Stimulated activated CD8-positive, alpha-beta memory T cell treated with anti-CD3 and anti-CD28 coated beads, Interleukin-7, amount 100 ng/mL, for 48 hours (primary cell): ENCODE measurements around the gene LYRM4.

Source experiments
- DNase-seq, 2 donors: peaks; one replicate each; pipeline ENCODE4 v3.0.0-alpha.2; 2020; ENCODE audit warnings: low read depth in 1 of 2; ENCODE audit errors: extremely low read depth in 1 of 2

LYRM4 gene

DNA sequence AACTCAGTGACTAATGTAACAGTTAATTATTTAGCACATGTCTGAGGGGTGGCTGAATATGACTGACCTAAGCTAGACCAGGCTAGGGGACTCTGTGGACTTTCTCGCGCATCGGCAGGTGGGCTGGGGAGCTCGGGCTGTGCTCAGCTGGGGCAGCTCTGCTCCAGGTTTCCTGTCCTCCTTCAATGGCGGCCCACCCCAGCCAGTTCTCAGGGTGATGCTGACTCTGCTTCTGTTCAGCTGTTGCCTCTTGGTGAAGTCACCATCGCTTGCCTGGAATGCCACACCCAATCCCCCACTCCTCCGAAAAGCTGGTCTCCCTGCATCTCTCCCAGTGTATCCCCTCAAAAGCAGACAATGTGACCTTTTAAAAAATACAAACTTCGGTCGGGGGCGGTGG lies 155.6 kb downstream of the LYRM4 start:
- no peak for DNase-seq

DNA sequence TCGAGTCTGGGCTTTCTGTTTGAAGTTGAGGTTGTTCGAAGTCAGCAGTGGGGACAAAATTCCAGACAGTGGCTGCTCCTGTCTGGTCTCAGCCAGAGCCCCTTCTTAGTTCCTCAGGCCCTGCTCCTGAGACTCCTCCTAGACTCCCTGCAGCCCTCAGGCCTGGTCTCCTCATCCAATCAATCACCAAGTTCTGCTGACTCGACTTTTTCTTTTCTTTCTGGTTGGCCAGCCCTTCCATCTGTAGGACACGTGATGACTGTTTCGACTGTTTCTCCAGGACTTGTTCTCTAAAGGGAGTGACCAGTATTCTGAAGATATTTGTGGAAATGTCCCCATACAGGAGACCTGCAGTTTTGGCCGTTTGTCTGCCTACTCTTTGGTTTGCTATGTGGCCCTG lies 156.1 kb downstream of the LYRM4 start:
- no peak for DNase-seq

DNA sequence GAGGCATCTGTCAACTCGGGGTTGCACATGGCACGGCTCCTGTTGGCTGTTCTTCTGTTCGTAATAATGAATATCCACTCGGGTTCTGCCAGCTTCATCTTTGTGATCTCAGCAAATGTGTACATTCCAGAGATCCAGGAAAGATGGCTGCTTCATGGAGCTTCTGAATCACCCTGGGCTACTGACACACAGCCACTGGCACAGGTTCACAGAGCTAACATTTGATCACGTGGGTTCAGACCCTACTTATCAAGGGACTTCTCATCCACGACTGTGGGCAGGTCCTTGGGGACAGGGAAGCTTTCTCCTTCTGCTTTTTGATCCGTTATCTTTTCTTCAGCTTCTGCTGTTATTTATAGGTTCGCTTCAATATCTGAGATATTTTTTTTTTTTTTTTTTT lies 157.5 kb downstream of the LYRM4 start:
- DNase-seq = no peak

DNA sequence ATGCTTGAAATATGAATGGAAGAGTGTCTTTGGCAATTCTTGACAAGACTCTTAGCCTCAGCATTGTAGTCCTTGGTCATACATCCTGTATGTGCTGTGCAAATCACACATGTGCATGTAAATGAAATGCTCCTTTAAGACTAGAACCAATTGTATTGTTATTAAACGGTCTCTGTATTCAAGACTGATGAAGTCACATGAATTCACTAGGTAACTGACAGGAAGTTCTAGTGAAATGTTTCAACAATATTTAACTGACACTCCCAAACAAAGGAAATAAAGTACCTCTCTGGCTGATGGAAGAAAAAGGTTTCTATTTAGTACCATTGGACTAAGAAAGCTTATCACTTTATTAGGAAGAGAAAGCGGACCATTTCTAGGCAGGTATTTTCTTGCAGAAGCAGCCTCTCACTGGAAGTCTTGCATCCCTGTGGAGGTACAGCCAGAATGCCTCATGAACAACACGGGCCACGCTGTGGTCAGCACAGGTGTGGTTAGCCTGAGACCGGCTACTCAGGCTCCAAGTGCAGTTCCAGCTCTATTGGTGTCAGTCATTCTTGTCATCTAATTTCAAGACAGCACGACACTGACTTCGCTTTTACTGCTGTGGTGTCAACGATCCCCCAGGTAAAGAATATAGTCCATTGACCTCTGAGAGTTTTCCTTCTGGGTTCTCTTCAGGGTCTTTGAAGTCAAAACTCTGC lies 158.3 kb downstream of the LYRM4 start:
- no peak for DNase-seq

DNA sequence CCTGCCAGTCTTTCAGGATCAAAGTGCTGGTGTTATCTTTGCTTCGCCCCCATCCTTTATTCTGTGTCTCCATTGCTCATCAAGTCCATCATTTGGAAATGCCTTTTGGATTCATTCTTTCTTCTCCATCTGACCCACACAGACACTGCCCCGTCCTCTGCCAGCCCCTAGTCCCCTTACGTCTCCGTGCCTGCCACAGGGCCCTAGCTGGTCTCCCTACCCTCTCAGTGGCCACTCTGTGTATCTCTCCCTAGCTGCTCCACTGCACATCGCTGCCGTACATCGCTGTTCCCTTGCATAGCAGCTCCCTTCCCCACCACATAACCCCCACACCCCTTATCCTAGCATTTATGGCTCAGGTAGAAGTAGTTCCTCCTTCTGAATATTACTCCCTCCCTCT lies 159.9 kb downstream of the LYRM4 start:
- no peak for DNase-seq

DNA sequence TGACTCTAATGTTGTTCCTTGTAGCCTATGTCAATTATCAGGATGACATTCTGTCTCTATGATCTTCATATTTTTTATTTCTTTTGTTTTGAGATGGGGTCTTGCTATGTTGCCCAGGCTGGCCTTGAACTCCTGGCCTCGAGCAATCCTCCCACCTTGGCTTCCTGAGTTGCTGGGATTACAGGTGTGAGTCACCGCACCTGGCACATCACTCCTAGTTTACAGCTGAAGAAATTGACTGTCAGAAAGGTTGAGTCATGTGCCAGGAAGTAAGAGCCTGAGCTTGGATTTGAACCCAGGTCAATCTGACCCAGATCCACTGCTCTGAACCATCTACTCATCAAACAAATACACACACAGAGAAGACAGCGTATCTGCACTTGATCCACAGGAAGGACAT lies 161.2 kb downstream of the LYRM4 start:
- no peak for DNase-seq

DNA sequence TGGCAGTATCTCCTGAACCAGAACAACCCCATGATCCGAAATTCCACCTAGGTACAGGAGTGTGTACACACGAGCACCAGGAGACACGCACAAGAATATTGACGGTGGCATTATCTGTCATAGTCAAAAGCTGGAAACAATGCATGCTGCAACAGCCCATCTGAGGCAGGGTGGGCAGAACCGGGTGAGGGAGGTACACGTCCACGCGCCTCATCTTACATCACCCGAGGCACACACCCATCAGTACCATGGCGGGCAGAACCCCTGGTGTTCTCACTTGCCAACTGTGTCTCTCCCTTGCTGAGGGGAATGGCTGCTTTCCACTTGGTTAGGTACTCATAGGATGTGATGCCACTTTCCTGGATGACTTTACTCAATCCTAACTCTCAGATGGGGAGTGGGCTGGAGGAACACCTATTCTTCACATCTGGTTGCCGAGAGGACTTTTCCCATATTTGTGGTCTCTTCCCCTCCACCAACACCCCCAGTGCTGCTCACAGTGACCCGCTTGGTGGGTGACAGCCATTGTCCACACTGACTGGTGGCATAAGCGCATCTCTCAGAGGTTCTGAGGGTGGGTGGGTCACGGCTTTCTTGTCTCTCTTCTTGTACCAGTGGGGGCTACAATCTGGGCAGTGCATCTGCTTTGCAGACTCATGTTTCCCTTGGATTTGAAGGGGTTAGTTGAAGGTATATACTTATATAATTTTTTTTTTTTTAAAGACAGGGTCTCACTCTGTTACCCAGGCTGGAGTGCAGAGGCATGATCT lies 162.1 kb downstream of the LYRM4 start:
- no peak for DNase-seq

DNA sequence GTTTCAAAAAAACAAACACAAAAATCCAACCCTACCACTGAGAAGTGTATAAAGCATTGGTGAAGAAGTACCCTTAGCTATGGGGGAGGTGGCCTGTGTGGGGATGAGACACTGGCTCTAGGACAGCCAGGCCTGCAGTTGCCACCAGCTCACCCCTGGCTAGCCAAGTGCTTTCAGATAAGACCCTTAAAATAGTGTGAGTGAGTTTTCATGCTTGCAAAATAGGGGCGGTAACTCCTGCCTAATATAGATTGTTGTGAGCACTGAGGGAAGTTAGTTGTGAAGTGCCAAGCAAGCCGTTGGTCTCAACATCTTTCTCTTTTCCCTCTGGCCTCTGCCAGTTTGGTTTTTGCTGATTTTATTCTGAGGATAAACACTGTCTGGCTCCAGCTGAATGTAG lies 164.3 kb downstream of the LYRM4 start:
- no peak for DNase-seq

DNA sequence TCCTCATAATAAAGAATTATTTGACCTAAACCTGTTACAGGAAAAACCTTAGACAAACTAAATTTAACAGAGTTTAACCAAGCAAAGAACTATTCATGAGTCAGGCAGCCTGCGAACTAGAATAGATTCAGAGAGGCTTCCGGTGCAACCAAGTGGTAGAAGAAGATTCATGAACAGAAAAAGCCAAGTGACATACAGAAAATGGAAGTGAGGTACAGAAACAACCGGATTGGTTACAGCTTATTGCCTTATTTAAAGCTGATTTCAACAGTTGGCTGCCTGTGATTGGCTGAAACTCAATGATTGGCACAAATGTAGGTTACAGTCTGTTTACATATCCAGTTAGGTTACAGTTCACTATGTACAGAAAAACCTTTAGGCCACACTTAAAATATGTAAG lies 165.5 kb downstream of the LYRM4 start:
- no peak for DNase-seq

DNA sequence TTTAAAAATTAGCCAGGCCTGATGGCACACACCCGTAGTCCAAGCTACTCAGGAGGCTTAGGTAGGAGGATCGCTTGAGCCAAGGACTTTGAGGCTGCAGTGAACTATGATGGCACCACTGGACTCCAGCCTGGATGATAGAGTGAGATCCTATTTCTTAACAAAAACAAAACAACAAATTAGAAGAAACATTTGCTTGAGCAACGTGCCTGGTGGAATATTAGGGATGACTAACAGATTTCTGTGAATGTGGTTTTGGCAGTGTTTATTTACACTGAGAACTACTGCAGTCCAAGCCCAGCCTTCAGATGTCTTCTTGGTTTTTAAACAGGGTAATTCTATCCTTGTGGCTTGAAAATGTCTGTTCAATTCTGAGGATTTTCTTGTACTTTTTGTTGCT lies 166.4 kb downstream of the LYRM4 start:
- no peak for DNase-seq

DNA sequence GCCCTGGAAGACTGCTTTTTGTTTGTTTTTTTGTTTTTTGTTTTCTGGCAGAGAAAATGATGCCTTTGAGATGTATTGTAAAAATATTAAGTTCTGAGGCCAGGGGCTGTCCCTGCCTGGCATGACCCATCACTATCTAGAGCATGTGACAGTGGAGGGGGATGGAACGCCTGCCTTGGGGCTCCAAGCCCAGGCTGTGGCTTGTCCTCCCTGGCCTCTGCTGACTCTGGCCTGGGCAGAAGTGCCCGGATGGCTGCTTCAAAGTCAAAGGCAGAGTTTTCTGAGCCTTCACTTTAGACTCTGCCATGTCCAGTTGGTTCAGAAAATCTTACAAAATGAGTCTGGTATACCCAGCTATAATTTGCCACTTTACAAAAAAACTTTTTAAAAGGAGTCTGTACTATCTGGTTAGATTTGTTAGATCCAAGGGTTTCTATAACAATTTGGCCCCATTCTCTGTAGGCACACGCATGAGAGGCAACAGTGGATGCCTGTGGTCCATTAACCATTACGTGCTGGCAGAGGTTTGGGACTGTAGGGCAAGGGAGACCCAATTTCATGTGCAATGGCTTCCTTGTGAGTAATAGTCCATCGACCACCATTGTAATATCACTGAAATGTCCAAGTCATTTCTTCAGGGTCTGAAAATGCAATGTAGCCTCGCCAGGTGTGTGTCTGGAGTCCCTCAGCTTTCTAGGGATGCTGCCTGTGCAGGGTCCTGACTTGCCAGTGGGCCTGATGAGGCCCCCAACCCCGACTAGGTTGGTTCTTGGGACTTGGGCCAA lies 167.3 kb downstream of the LYRM4 start:
- no peak for DNase-seq

DNA sequence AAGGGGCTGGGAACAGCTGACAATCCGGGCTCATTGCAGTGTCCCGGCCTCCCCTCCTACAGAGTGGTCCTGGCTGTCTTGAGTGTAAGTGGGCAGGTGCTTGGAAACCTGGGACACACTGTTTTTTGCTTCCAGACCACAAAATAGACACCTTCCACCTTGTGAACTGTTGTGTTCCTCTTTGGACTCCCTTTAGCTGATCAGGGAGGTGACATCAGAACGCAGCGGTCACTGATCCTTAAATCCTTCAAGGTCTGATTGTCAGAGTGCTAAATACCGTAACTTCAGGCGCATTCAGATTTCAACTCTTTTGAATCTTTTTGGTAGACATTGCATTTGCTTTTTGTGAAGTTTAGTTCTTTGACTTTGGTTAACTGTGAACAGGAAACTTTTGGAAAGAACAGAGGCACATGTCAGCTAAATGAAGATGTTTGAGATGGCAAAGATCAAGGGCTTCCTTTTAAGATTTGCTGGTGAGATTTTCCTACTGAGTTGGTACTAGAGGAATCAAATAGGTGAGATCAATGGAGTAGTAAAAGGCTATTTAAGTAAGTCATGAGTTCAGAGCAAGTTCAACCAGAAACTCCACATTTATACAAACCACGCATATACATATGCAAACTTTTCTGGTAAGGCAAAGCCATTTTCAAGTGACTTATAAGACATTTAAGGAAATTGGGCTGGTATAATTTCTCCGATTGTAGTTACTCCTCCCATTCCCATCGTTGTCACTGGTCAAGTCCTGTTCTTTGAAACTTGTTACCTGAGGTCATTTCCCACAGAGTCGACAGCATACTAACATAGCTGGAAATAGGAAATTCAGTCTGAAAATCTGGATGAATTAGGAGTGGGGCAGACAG lies 169.3 kb downstream of the LYRM4 start:
- no peak for DNase-seq

DNA sequence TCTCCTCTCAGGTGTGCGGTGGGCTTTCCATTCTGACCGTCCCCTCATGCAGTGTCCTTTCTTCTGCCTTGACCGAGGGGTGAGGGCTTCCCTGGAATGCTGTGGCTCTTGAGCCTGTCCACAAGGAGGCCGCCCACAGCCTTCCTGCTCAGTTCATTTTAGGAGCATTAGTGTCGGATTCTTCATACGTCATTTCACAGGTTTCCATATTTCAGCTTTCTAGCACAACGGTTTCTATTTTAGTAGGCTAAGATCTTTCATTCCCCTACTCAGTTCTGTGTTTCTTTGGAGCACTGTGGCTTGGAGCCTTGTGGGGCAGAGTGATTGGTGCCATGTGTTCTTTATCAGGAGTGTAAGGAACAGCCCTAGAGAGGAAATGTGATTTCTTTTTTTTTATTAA lies 170.1 kb downstream of the LYRM4 start:
- no peak for DNase-seq

DNA sequence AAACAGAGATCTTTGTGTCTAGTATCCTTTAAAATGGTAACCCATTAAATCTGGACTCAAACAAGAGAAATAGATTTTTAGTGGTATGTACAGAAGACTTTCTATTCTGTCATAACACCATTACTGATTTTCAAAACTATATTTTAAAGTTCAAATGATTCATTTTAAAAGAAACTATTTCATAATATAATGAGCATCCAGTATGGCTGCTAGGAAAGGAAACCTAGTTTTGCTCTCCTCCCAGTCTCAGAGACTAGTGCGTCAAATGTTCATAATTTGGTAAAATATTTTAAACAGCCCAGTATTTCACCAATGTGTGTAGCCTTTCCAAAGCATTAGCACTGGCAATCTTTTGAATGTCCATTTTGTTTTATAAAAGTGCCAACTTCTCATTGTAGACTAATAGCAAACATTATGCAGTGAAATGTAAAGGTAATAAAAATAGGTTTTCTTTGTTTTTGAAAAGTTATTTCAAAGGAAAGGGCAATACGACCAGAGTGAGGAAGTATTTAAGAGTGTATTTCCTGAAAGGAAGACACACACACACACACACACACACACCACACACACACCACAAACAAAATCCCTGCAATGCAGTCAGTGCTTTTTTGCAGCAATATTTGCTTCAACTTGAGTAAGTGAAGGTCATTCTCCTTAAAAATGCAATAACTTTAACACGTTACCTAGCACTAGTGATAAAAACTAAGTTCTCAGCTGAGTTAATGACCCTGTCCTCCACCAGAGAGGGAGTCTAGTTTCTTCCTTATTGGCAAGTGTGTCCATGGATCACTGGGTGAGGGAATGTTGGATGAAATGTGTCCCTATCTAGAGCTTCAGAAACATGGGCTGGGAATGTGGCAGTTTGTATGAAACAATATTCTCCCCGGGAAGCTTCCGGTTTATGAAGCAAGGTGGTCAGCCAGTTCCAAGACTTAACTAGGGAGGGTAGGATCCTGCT lies 171.0 kb downstream of the LYRM4 start:
- DNase-seq = no peak

DNA sequence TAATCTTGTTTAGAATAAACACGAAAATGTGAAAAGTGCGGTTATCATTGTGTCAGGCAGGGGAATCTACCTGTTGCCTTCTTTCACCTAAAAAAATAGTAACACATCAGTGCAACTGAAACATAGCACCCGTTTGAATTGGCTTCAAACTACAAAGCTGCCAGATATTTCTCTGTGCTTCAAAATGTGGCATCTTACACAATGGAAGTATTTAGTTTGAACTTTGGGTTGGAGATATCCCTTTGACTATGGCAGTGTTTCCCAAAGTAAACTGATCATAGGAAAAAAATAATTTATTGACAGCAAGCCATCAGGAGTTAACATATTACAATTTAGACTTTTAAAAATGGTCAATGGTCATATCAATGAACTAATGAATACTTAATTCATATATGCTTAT lies 172.0 kb downstream of the LYRM4 start:
- no peak for DNase-seq

DNA sequence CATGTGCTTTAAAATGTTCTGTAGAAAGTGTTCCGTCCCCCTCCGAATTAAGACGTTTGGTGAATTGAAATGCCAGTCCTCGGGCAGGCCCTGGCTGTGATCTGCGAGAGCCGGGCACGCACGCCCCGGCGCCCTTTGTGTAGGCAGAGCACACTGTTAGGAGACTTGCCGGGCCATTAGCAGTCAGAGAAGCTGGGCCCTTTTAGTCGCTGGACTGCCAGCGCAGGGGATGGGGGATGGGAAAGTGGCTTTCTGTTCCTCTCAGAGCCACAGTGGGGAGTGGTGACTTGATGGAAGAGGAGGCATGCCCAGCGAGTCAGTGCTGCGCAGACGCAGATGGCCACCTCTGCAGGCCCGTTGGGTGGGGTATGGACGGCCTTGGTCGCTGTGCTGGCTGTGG lies 173.4 kb downstream of the LYRM4 start:
- no peak for DNase-seq

DNA sequence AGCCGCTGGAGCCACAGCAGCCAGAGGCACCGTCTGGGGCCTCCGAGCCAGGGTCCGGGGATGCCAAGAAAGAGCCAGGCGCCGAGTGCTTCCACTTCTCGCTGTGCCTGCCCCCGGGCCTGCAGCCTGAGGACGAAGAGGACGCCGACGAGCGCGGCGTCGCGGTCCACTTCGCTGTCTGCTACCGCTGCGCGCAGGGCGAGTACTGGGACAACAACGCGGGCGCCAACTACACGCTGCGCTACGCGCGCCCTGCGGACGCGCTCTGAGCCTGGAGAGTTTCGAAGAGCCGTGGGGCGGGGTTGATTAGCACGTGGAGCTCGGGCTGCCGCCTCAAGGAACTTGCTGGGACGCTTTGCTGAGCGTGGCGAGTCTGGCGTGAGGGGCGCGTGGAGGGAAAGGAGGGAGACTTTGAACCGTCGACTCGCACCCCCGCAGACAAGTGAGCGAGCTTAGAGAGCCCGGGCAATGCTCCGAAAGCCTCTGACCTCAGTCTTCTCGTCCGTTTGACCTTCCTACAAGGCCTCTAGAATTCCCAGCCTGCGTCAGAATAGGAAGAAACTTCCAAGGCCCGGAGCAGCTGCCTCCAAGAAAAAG lies 174.4 kb downstream of the LYRM4 start:
- DNase-seq = no peak

DNA sequence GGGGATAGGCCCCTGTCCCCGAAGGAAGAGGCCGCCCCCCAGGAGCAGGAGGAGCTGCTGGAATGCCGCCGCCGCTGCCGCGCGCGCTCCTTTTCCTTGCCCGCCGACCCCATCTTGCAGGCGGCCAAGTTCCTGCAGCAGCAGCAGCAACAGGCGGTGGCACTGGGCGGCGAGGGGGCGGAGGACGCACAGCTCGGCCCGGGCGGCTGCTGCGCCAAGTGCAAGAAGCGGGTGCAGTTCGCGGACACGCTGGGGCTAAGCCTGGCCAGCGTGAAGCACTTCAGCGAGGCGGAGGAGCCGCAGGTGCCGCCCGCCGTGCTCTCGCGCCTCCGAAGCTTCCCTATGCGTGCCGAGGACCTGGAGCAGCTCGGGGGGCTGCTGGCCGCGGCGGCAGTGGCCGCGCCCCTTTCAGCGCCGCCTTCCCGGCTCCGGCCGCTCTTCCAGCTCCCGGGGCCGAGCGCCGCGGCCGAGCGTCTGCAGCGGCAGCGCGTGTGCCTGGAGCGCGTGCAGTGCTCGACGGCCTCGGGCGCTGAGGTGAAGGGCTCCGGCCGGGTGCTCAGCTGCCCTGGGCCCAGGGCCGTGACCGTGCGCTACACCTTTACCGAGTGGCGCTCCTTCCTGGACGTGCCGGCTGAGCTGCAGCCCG lies 175.0 kb downstream of the LYRM4 start:
- DNase-seq = no peak
